ENCODE data around the gene RNF224. TPM values are rescaled to one million over a fixed set of nuclear protein-coding genes. Genes with fewer than 3 reads are reported as not detected.

RNF224 gene
- total and polyA plus RNA-seq, 10 of the 15 experiments (the other 5 are each of a cell fraction or from before 2014, with no cell fraction given), result not detected

DNA sequence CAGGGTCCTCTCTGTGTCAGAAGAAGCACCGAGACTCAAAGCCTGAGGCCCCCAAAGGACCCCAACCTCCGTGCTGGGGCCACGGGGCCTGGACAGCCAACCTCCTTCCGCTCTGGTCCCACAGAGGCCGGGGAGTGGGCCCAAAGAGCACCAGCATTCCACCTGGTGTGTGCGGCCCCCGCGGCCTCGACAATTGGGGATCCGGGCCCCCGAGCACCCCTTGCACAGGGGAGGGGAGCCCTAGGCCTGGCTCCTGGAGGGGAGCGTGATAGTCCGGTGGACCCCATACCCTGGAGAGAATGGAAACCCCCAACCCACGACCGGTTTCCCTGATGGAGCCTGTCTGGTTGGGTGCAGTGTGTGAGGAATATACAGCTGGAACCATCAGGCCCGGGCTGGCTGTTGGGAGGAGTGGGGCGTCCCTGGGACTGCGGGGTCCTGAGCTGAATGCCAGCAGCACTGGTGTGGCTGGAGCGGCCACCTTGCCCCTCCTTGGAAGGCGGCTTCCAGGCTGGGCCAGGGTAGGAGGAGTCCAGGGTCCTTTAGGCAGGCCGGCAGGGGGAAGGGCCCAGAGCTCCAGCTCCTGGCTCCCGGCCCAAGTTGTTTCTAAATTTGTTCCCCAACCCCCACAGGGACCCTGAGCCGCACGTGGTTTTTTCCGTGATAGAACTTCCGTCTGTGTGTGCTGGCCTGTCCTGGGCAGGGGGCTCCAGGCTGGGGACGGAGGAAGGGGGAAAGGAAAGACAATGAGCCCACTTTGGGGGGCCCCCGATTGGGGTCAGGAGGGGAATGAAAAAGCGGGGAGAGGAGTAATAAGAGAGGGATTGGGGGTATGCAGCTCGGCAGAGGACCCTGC is 49.4 kb downstream of the RNF224 start:
- CTCF ChIA-PET, result interaction anchor here (0.6 to 1.6 kb wide), 15 partner anchors 9 to 250 kb away, joined by 3 to 6 read pairs (median 3); partner anchors contain the start of genes EXD3, NOXA1, NRARP and RNF224
- no peak for FAIRE-seq
- RAD21 ChIA-PET (ENCODE audit: unreplicated experiment), result interaction anchor here (0.9 to 1.7 kb wide), 9 partner anchors 10 to 120 kb away, joined by 3 to 14 read pairs (median 4); partner anchors contain the start of gene NRARP
- peak overlapping the region; percentile 95 for H3K27ac ChIP-seq (ENCODE audit: control insufficient read depth, insufficient read depth)
- no peak for DNase-seq (ENCODE audit: low read depth, low spot score)
- H2AFZ ChIP-seq (ENCODE audit: control insufficient read depth, low read depth, low read length), result peak overlapping the region; percentile 45
- 58% methylated on average over 28 of the region's 30 CpGs for WGBS (ENCODE audit: insufficient coverage, insufficient replicate concordance, low lambda C conversion rate, missing lambda C conversion rate)
- ATAC-seq, result peak; percentile 14
- peaks cover 0 to 2% of the 10 kb centered on the region in 2 experiments; a peak in 2 of 4 replicates for H3K36me3 ChIP-seq (ENCODE audit: control insufficient read depth in 2 of 2, insufficient read depth in 2 of 2, low read length in 1 of 2)
- peak overlapping the region; percentile 92 for H3K4me3 ChIP-seq
- peaks cover 37% of the 10 kb centered on the region for H3K4me1 ChIP-seq (ENCODE audit: control insufficient read depth, insufficient read depth, low read length)
- peak overlapping the region; percentile 95 for H3K9ac ChIP-seq (ENCODE audit: control insufficient read depth, insufficient read depth, low read length)
- SMC1A ChIA-PET (ENCODE audit: uncharacterized antibody, unreplicated experiment), result interaction anchor here (0.6 to 1.6 kb wide), 3 partner anchors 39 to 126 kb away, joined by 3 to 6 read pairs (median 3); no protein-coding TSS in a partner anchor
- no TSS peak for BruUV-seq (replicated peaks)
- in situ Hi-C loops (cut with MboI), result no loop called here
- intact Hi-C loops (cut with micrococcal nuclease; ENCODE audit: unreplicated experiment), result no loop called here
- TF ChIP-seq CBFB (IDR thresholded peaks at IDR 0.05; ENCODE audit: low read depth) (no peak), BHLHE40 (IDR thresholded peaks at IDR 0.05; ENCODE audit: borderline replicate concordance in 1 of 2, low read depth in 2 of 2, low read length in 1 of 2) (peak; percentile 41 to 64; a peak in 2 of 4 replicates), RELA (IDR thresholded peaks at IDR 0.05; ENCODE audit: borderline replicate concordance, partially characterized antibody) (no peak), TCF7 (IDR thresholded peaks at IDR 0.05; ENCODE audit: borderline replicate concordance) (no peak), ESRRA (IDR thresholded peaks at IDR 0.05; ENCODE audit: low read length) (no peak), PAX8 (IDR thresholded peaks at IDR 0.05) (no peak), MYB (IDR thresholded peaks at IDR 0.05; ENCODE audit: borderline replicate concordance, low read depth, low read length) (no peak), POLR2AphosphoS2 (IDR thresholded peaks at IDR 0.05; ENCODE audit: low read depth, low read length) (0 out of 2 replicates have a peak, but pooled peaks have one; percentile 7), NBN (IDR thresholded peaks at IDR 0.05) (no peak; the same call in 1 of the 2 replicates), SMAD5 (IDR thresholded peaks at IDR 0.05; ENCODE audit: low read depth) (no peak), POLR2A (IDR thresholded peaks at IDR 0.05; ENCODE audit: low read depth, low read length) (no peak), ATF7 (IDR thresholded peaks at IDR 0.05; ENCODE audit: low read depth) (no peak), CHD1 (IDR thresholded peaks at IDR 0.05; ENCODE audit: low read depth, low read length) (no peak), RAD51 (IDR thresholded peaks at IDR 0.05) (peak; percentile 32; the same call in 1 of the 2 replicates)
- TF ChIP-seq, protein P1, sequence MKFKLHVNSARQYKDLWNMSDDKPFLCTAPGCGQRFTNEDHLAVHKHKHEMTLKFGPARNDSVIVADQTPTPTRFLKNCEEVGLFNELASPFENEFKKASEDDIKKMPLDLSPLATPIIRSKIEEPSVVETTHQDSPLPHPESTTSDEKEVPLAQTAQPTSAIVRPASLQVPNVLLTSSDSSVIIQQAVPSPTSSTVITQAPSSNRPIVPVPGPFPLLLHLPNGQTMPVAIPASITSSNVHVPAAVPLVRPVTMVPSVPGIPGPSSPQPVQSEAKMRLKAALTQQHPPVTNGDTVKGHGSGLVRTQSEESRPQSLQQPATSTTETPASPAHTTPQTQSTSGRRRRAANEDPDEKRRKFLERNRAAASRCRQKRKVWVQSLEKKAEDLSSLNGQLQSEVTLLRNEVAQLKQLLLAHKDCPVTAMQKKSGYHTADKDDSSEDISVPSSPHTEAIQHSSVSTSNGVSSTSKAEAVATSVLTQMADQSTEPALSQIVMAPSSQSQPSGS (IDR thresholded peaks at IDR 0.05; ENCODE audit: low read length), result no peak
- TF ChIP-seq, protein P2, sequence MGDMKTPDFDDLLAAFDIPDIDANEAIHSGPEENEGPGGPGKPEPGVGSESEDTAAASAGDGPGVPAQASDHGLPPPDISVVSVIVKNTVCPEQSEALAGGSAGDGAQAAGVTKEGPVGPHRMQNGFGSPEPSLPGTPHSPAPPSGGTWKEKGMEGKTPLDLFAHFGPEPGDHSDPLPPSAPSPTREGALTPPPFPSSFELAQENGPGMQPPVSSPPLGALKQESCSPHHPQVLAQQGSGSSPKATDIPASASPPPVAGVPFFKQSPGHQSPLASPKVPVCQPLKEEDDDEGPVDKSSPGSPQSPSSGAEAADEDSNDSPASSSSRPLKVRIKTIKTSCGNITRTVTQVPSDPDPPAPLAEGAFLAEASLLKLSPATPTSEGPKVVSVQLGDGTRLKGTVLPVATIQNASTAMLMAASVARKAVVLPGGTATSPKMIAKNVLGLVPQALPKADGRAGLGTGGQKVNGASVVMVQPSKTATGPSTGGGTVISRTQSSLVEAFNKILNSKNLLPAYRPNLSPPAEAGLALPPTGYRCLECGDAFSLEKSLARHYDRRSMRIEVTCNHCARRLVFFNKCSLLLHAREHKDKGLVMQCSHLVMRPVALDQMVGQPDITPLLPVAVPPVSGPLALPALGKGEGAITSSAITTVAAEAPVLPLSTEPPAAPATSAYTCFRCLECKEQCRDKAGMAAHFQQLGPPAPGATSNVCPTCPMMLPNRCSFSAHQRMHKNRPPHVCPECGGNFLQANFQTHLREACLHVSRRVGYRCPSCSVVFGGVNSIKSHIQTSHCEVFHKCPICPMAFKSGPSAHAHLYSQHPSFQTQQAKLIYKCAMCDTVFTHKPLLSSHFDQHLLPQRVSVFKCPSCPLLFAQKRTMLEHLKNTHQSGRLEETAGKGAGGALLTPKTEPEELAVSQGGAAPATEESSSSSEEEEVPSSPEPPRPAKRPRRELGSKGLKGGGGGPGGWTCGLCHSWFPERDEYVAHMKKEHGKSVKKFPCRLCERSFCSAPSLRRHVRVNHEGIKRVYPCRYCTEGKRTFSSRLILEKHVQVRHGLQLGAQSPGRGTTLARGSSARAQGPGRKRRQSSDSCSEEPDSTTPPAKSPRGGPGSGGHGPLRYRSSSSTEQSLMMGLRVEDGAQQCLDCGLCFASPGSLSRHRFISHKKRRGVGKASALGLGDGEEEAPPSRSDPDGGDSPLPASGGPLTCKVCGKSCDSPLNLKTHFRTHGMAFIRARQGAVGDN (IDR thresholded peaks at IDR 0.05), result no peak
- TF ChIP-seq, protein P3, sequence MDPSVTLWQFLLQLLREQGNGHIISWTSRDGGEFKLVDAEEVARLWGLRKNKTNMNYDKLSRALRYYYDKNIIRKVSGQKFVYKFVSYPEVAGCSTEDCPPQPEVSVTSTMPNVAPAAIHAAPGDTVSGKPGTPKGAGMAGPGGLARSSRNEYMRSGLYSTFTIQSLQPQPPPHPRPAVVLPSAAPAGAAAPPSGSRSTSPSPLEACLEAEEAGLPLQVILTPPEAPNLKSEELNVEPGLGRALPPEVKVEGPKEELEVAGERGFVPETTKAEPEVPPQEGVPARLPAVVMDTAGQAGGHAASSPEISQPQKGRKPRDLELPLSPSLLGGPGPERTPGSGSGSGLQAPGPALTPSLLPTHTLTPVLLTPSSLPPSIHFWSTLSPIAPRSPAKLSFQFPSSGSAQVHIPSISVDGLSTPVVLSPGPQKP (IDR thresholded peaks at IDR 0.05; ENCODE audit: low read depth, low read length), result no peak
- no peaks in the 10 kb centered on the region for H3K9me3 ChIP-seq (replicated peaks; ENCODE audit: control insufficient read depth, insufficient read depth, low read length)
- no peaks in the 10 kb centered on the region for H3K27me3 ChIP-seq (replicated peaks in 1 of 2; ENCODE audit: control insufficient read depth in 2 of 2, insufficient read depth in 2 of 2, low read length in 1 of 2)
- H4K20me1 ChIP-seq (ENCODE audit: control insufficient read depth, insufficient read depth), result no peaks in the 10 kb centered on the region
- peaks cover 19% of the 10 kb centered on the region for H3K79me2 ChIP-seq (ENCODE audit: control insufficient read depth, insufficient read depth, low read length)
- peak overlapping the region; percentile 97 for H3K4me2 ChIP-seq (ENCODE audit: control insufficient read depth, insufficient read depth)
- POLR2A ChIA-PET, result interaction anchor here (0.6 to 2.5 kb wide), 9 partner anchors 9 to 154 kb away, joined by 3 to 14 read pairs (median 5); partner anchors contain the start of genes EXD3, NOXA1 and TUBB4B

All from GM12878 (cell line).